SIG-M5 (cell line): ENCODE data around the gene ZCCHC24.

Experiments
- DNase-seq: peaks from one replicate; lab custom pipeline; 2025; lab: John Stamatoyannopoulos, UW

Gene ZCCHC24

GRCh38 chr10:79397575-79398303, 47.7 kb downstream of the ZCCHC24 start:
- DNase-seq = no peak

DNA sequence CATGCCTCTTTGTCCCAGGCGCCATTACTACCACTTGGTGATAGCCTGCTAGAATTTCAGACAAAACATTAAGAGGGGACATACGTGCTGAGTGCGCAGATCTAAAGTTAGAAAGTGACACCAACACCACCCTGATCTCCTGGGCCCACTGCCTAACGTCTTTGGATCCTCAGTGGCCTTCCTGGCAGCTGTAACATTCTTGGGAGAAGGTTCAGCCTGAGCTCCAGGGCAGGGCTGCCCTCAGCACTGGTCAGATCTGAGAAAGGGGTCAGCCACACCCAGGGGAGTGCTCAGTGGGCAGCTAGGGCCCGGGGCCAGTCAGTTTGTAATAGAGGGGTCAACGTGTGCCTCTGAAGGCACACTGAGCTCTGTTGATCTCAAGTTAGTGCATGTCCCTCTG, 48.4 kb downstream of the ZCCHC24 start:
- no peak for DNase-seq

DNA sequence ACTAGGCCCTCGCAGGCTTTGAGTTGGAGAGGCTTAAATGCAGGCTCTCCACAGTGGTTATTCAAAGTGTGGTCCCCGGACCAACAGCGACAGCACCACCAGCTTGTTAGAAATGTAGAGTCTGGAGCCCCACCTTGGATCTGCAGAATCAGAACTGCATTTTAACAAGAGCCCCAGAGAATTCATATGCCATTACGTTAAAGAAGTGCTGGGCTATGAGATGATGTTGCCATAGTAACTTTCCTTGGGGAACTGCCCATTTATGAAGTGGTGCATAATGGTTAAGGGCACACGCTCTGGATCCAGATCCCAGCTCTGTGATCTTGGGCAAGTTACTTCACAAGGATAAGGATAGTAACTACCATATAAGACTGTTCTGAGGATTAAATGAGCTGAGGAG, 48.9 kb downstream of the ZCCHC24 start:
- no peak for DNase-seq

DNA sequence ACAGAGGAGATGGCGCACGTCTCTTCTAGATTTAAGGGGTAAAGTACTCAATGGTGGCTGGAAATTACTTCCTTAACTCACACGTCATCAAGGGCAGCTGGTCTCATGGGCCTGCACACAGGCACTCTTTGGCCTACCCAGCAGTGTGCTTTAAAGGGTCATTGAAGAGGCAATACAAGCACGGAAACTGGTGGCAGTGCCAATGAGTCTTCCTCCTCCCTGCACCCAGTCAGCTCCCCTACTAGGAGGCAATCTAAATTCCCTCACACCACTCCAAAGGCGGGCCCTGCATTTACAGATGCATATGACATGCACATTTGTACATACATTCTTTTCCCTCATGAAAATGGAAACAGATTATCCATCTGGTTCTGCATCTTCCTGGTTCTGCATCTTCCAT, 50.8 kb downstream of the ZCCHC24 start:
- no peak for DNase-seq

GRCh38 chr10:79393924-79394610, 51.4 kb downstream of the ZCCHC24 start:
- no peak for DNase-seq

- DNase-seq = no peak
These were observed 52.1 kb downstream of the ZCCHC24 start for GRCh38 chr10:79393221-79393923.

DNA sequence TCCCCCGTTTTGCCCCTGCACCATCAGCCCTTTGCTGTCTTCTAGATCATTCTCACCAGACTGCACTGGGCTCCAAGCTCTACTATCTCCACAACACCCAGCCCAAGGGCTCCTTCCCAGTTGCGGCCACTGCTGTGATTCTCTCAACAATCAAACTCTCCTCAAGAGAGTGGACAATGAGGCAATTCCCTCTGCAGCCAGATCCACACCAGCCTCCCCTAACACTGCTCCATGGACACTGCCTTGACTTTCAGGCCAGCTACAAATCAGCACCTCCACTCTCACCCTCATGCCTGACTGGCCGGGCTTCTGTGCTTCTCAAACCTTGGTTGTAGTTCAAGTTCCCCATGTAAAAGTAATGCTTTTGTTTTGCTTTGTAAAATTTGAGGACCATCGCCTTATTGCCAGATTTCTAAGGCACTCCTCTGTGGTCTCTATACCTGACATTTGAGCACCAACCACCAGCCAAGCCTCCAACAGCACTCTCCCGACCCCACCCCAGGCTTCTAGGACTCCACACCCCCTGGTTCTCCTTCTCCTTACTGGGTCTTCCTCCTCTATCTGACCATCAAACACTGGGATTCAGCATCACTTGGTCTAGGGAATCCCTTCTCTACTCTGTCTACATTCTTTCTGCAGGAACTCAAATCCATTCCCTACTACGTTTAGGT, 52.8 kb downstream of the ZCCHC24 start:
- no peak for DNase-seq

GRCh38 chr10:79392020-79392398, 53.4 kb downstream of the ZCCHC24 start:
- DNase-seq = no peak

- no peak for DNase-seq
These were observed 54.0 kb downstream of the ZCCHC24 start for GRCh38 chr10:79391231-79392019.

DNA sequence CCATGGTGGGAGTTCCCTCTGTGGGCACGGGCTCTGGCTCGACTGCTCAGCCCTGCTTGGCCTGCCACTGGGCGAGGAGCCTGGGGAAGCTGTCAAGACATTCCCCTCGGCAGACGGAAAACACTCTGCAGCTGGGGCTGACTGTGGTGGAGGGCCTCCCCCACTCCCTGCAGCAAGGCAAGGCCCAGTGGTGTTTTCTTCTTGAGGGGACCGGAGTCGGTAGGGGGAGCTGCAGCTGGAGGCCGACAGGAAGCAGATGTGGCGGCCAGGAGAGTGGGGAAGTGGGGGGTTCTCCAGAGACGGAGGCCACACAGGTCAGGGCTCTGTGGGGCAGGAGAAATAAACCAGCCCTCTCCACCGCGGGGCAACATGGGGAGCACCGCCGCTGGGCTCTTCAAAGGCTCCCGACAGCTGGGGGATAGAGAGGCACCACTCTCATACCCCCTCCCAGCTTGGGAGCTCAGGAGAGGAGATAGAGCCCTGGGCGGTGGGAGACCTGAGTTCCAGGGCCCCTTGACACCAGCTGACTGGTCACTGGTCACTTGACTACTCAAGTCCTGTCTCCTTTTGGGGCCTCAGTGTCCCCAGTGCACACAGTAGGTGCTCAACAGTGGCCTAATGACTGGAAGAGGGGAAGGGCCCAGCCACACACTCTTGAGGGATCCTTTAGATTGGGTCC, 54.7 kb downstream of the ZCCHC24 start:
- no peak for DNase-seq

DNA sequence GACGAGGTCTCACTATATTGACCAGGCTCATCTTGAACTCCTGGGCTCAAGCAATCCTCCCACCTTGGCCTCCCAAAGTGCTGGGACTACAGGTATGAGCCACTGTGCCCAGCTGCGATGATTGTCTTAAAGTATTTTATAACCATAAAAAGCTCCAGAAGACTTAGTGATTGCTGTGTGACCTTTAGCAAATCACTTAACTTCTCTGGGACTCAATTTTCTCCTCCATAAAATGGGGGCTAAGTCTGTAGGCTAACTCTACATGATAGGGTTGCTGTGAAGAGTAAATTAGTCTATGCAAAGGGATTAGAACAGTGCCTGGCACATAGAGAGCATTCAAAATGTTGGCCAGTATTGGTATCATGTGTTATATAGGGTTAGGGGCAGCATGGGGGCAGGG, 55.4 kb downstream of the ZCCHC24 start:
- no peak for DNase-seq

DNA sequence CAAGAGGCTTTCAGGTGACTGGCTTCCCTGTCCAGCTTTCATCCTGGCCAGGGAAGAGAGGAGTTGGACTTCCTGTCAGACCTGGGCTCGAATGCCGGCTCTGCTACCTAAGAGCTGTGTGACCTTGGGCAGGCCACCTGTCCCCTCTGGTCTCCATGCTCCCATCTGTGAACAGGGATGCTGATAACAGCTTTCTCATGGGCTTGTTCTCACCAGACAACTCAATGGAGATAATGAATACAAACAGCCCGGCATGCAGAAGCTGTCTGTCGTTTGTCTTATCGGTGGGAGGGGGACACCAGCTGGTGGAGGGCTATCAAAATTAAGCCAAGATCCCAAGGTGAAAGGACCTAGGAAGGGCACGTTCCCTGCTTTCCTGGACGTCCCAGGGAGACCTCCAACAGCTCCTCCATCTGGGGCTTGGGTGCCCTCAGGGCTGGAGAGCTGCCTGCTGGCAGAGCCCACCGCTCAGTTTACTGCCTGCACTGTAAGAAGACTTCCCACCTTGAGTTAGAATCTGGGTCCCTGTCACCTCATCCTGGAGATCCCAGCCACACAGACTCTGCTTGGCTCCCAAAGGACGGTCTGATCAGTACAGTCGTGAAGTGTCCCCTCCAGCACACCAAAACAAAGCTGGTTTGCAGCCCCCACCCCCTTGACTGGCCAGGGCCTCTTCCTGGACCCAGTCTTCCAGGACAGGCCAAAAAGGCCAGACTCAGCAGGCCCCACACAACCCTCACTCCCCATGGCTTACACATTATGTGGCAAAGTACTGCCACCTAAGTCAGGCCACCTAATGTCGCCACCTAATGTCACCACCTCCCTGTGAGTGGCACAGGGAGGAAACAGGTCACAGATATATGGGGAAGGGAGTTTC, 57.2 kb downstream of the ZCCHC24 start:
- DNase-seq = no peak

DNA sequence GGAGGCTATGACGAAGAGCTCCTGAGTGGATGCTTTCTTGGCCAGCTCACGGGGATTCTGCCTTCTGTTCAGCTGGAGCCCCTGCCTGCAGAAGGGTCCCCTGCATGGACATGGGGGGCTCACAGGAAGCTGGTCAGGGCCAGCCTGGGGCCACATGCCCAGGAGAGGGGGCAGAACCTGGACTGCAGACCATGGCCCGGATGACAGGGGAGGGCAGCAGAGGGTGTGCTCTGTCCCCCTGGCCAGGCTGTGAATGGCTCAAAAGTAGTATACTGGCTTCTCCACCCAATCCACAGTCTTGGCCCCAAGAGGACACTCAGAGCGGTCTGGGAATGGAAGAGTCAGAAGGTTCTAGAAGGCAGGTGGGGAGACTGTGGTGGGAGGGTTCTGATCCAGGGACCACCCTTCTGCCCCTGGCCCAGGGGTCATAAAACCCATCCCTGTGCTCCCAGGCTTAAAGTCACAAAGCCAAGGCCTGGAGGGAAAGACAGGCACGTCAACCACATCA, 57.9 kb downstream of the ZCCHC24 start:
- DNase-seq = no peak

- DNase-seq = no peak
These were observed 58.6 kb downstream of the ZCCHC24 start for GRCh38 chr10:79386637-79387465.

DNA sequence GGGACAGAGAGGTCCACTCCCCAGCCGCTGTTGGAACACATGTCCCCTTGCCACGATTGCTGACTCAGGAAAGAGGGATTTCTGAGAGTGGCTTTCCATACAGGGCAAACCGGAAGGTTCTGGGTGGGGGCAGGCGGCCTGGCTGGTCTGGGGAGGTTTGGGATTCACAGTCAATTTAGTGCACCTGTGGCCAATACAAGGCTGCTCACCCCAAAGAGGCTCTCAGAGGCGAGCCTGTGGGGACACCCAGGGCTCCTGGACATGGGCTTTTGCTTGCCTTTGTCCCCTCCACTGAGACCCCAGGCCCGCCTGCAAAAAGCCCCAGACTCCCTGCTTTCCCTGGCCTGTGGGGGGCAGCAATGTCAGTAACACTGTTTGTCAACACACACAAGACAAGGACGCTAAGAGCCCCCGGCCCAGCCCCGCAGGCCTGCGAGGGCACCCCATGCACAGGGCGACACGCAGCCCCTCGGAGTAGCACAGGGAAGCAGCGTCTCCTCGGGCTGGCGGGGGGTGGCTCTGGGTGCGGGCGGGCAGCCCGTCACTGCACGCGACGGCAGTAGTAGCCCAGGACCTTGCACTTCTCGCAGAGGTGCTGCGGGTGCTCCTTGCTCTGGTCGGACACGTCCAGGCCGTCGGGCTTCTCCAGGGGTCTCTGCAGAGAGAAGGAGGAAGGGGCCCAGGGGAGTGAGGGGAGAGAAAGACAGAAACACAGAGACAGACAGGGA, 59.5 kb downstream of the ZCCHC24 start:
- no peak for DNase-seq

GRCh38 chr10:79385392-79385795, 60.0 kb downstream of the ZCCHC24 start:
- no peak for DNase-seq

- DNase-seq = no peak
These were observed 60.5 kb downstream of the ZCCHC24 start for GRCh38 chr10:79384773-79385391.
